Peyer's patch (tissue), 4 donors: ENCODE data around the gene LCE1D. TPM values are rescaled to one million over a fixed set of nuclear protein-coding genes. Genes with fewer than 3 reads are reported as not detected.

Experiments used
- DNase-seq, 3 donors: peaks; one replicate each; pipeline ENCODE4 v3.0.0-alpha.2; 2017 to 2019
- H3K27ac ChIP-seq, 4 donors: fragments of 200-600 bp; sonication (generic); one replicate each; pipeline ENCODE4 v1.5.1; 2016 to 2019
- H3K27me3 ChIP-seq, 2 donors: fragments of 200-600 bp; sonication (generic); one replicate each; pipeline ENCODE4 v1.5.1; 2019
- H3K36me3 ChIP-seq, 3 donors: fragments of 200-600 bp; sonication (generic); one replicate each; pipeline ENCODE4 v1.5.1; 2016 to 2019
- H3K4me1 ChIP-seq, 4 donors: fragments of 200-600 bp; sonication (generic); one replicate each; pipeline ENCODE4 v1.5.1; 2016 to 2019
- H3K4me3 ChIP-seq, 4 donors: fragments of 200-600 bp; sonication (generic); 1 replicate in 3 of 4; 2 replicates in 1 of 4; pipeline ENCODE4 v1.5.1; 2016 to 2019; ENCODE audit warnings: mild to moderate bottlenecking in 1 of 4
- H3K9me3 ChIP-seq, 4 donors: fragments of 200-600 bp; sonication (generic); one replicate each; pipeline ENCODE4 v1.5.1; 2016 to 2019; ENCODE audit warnings: mild to moderate bottlenecking in 1 of 4
- POLR2A ChIP-seq, 2 donors: fragments of 450-650 bp; IDR thresholded peaks; one replicate each; pipeline ENCODE4 v1.5.1; 2017; ENCODE audit warnings: antibody characterized with exemption in 2 of 2, mild to moderate bottlenecking in 2 of 2, moderate library complexity in 2 of 2
- total RNA-seq, 4 donors: library from RNA; depleted of rRNA; stranded (reverse); fragments of >200 nt; gene quantifications; one replicate each; pipeline ENCODE4 v1.1.0, GENCODE V29; 2016
- TF ChIP-seq, protein P1 (sequence below), 6 experiments: fragments of 450-650 bp in 4 of 6; fragments of 200-600 bp in 2 of 6; sonication (generic) in 1 of 6; IDR thresholded peaks; one replicate each; pipeline ENCODE4 v1.5.1; 2017 to 2019; ENCODE audit warnings: antibody characterized with exemption in 6 of 6, mild to moderate bottlenecking in 3 of 6, moderate library complexity in 1 of 6

The LCE1D gene
- total RNA-seq, 4 donors from 2014 or later: not detected

DNA sequence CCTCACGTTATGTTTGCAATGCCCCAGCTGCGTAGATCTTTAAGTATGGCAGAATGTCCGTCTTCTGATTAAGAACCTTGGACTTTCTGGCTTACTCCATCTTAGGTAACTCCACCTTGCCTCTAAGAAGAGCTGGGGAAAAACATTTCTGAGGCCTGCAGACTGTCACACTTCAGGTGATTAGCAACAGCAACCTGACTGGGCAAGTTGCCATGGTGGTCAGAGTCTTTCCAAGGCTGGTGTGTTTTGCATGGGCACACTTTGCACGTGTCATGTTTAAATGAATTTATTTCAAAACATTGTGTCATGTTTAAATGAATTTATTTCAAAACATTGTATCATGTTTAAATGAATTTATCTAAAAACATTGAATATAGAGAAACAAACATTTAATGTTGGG is 37.9 kb upstream of the LCE1D start:
- Histone ChIP-seq H3K4me1 (no peaks in the 10 kb centered on the region), H3K36me3 (no peaks in the 10 kb centered on the region), H3K9me3 (no peaks in the 10 kb centered on the region), H3K27me3 (no peaks in the 10 kb centered on the region), H3K4me3 (no peak overlapping the region), H3K27ac (no peak overlapping the region)
- no peak for DNase-seq
- TF ChIP-seq, protein P1, sequence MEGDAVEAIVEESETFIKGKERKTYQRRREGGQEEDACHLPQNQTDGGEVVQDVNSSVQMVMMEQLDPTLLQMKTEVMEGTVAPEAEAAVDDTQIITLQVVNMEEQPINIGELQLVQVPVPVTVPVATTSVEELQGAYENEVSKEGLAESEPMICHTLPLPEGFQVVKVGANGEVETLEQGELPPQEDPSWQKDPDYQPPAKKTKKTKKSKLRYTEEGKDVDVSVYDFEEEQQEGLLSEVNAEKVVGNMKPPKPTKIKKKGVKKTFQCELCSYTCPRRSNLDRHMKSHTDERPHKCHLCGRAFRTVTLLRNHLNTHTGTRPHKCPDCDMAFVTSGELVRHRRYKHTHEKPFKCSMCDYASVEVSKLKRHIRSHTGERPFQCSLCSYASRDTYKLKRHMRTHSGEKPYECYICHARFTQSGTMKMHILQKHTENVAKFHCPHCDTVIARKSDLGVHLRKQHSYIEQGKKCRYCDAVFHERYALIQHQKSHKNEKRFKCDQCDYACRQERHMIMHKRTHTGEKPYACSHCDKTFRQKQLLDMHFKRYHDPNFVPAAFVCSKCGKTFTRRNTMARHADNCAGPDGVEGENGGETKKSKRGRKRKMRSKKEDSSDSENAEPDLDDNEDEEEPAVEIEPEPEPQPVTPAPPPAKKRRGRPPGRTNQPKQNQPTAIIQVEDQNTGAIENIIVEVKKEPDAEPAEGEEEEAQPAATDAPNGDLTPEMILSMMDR (IDR thresholded peaks at IDR 0.05): no peak
- no peak for TF ChIP-seq POLR2A (IDR thresholded peaks at IDR 0.05)

DNA sequence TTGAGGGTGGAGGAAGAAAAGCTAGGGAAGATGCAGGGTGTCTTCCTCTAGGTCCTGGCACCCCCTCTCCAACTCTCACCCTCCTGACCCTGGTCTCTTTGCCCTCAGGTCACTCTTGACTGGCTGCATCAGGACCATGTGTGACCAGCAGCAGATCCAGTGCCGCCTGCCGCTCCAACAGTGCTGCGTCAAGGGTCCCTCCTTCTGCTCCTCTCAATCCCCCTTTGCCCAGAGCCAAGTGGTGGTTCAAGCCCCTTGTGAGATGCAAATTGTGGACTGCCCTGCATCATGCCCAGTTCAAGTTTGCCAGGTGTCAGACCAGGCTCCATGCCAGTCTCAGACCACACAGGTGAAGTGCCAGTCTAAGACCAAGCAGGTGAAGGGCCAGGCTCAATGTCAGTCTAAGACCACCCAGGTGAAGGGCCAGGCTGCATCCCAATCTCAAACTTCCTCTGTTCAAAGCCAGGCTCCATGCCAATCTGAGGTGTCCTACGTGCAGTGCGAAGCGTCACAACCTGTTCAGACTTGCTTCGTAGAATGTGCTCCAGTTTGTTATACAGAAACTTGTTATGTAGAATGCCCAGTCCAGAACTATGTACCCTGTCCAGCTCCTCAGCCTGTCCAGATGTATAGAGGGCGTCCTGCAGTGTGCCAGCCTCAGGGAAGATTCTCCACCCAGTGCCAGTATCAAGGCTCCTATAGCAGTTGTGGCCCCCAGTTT is 36.9 kb upstream of the LCE1D start:
- Histone ChIP-seq H3K4me1 (no peaks in the 10 kb centered on the region), H3K36me3 (no peaks in the 10 kb centered on the region), H3K27ac (no peak overlapping the region), H3K9me3 (no peaks in the 10 kb centered on the region), H3K4me3 (no peak overlapping the region), H3K27me3 (no peaks in the 10 kb centered on the region)
- no peak for DNase-seq
- TF ChIP-seq, protein P1 (IDR thresholded peaks at IDR 0.05): no peak
- no peak for TF ChIP-seq POLR2A (IDR thresholded peaks at IDR 0.05)

DNA sequence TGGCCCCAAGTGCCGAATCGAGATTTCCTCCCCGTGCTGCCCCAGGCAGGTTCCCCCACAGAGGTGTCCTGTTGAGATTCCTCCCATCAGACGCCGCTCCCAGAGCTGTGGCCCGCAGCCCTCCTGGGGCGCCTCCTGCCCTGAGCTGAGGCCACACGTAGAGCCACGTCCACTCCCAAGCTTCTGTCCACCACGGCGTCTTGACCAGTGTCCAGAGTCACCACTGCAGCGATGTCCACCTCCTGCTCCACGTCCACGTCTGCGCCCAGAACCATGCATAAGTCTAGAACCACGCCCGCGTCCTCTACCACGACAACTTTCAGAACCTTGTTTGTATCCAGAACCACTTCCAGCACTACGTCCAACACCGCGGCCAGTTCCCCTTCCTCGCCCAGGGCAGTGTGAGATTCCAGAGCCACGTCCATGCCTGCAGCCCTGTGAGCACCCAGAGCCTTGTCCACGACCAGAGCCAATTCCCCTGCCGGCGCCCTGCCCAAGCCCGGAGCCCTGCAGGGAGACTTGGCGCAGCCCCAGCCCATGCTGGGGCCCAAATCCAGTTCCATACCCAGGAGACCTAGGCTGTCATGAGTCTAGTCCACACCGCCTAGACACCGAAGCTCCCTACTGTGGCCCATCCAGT is 35.9 kb upstream of the LCE1D start:
- no peaks in the 10 kb centered on the region for H3K27me3 ChIP-seq
- H3K9me3 ChIP-seq: no peaks in the 10 kb centered on the region
- TF ChIP-seq, protein P1 (IDR thresholded peaks at IDR 0.05): no peak
- no peak for TF ChIP-seq POLR2A (IDR thresholded peaks at IDR 0.05)

DNA sequence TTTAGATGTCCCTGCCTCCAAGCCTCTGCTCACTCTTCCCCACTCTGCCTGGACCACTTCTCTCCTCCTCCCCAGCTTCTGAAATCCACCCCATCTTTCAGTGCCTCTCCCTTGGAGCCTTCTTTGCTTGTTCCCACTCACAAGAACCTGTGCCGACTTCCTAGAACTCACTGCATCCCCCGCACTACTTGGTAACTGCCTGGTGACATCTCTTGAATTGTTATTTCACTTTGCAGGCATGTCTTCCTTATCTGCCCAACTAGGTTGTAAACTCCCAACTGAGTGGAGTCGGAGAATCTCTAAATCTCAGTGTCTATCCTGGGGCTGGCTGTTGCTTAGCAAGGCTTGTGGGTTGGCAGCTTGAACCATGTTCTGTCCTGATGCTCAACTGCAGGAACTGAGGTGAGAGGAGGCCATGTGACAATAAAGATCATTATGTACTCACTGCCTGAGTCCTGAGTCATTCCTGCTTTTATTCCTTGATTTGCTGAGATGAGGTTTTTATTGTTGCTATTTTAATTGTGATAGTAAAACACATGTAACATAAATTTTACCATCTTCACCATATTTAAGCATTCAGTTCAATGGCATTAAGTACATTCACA is 34.8 kb upstream of the LCE1D start:
- Histone ChIP-seq H3K4me3 (no peak overlapping the region), H3K9me3 (no peaks in the 10 kb centered on the region), H3K27ac (no peak overlapping the region), H3K27me3 (no peaks in the 10 kb centered on the region), H3K36me3 (no peaks in the 10 kb centered on the region), H3K4me1 (no peaks in the 10 kb centered on the region)
- TF ChIP-seq POLR2A (IDR thresholded peaks at IDR 0.05): no peak
- TF ChIP-seq, protein P1 (IDR thresholded peaks at IDR 0.05): no peak
- no peak for DNase-seq

More for the DNA sequence above, 35.9 kb upstream of the LCE1D start:
- Histone ChIP-seq H3K4me1 (no peaks in the 10 kb centered on the region), H3K4me3 (no peak overlapping the region), H3K27ac (no peak overlapping the region), H3K36me3 (no peaks in the 10 kb centered on the region)
- DNase-seq: no peak

DNA sequence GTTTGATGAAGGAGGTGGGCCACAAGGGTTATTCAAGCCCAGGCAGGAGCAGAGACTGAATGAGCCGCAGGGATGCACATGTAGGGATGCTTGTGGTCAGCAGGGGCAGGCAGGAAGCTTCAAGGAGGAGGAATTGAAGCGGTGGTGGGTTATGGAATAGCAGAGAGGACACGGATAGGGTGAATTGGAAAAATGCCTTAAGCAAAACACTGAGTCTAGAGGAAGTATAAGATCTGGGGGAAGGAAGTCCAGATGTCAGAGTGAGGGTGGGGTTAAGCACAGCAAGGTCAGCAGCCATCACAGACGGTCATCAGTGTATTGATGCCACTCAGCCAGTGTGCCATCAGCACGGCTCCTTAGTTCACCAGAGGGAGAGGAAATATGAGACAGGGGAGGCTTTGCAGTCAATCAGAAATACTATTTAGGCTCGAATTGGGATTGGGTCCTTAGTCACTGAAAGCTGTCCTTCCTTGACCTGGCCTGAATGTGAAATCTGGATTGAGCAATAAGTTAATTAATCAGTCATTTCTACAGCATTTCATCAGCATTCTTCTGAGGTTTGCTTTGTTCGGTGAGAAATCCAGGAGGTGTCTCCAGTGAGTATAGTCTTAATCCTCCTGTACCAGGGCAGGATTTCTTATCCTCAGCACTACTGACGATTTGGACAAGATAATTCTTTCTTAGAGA is 27.5 kb upstream of the LCE1D start:
- Histone ChIP-seq H3K27me3 (no peaks in the 10 kb centered on the region), H3K36me3 (no peaks in the 10 kb centered on the region), H3K4me1 (no peaks in the 10 kb centered on the region), H3K9me3 (no peaks in the 10 kb centered on the region), H3K27ac (no peak overlapping the region), H3K4me3 (no peak overlapping the region)
- no peak for DNase-seq
- TF ChIP-seq, protein P1 (IDR thresholded peaks at IDR 0.05): no peak
- TF ChIP-seq POLR2A (IDR thresholded peaks at IDR 0.05): no peak
